Measurements from ENCODE around the gene ZNF384.

- TF ChIP-seq CTCF (IDR thresholded peaks at IDR 0.05; ENCODE audit: low read depth, low read length) (no peak), POLR2A (IDR thresholded peaks at IDR 0.05; ENCODE audit: extremely low read depth, insufficient read length) (no peak)
These were observed 45.5 kb downstream of the ZNF384 start for GRCh38 chr12:6643569-6644256.
